ENCODE data around the gene KSR2.
"Not testable (repeated sequence)": the region's sequence is repeated elsewhere in the genome, so short reads cannot be mapped to it uniquely, and the experiment has no call there.

Gene KSR2

DNA sequence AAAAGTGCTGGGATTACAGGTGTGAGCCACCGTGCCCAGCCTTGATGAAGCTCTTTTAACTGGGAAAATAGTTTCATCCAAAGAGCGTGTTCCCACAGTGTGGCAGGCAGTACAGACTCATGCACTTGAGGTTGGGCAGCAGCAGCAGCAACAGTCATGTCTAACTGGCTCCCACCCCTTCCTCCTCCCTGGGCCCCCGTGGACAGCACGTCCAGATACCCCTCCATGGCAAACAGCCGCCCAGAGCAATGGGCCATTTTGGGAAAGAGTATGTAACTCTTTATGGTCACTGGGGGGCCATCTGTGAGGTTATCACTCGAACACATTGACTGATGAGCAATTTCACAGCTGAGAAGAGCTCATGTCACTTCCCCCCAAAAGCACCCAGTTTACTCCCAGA, 328.3 kb downstream of the KSR2 start:
- DNase-seq (ENCODE audit: low read depth in 2 of 2), result no peak

DNA sequence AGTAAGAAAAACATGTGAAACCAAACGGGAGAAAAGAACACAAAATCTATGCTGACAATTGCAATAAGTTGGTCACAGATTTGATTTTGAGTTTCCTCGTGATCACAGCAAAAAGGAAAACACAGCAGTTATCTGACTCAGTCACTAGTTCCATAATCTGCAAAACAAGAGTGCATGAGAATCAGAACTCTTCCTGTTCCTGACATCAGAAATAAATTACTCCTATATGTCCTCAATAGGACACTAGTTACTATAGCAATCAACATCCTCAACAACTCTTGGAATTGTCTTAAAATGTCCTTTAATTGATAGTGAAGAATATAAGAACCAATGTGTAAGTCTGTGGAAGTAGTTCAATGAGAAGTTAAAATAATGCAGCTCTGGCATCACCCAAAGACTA, 339.3 kb downstream of the KSR2 start:
- DNase-seq (ENCODE audit: low read depth in 2 of 2), result no peak

DNA sequence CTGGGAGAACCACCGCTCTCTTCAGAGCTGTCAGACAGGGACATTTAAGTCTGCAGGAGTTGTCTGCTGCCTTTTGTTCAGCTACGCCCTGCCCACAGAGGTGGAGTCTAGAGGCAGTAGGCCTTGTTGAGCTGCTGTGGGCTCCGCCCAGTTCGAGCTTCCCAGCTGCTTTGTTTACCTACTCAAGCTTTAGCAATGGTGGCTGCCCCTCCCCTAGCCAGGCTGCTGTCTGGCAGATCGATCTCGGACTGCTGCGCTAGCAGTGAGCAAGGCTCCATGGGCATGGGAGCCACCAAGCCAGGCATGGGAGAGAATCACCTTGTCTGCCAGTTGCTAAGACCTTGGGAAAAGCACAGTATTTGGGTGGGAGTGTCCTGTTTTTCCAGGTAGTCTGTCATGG, 340.1 kb downstream of the KSR2 start:
- DNase-seq (ENCODE audit: low read depth in 2 of 2), result not testable (repeated sequence)

DNA sequence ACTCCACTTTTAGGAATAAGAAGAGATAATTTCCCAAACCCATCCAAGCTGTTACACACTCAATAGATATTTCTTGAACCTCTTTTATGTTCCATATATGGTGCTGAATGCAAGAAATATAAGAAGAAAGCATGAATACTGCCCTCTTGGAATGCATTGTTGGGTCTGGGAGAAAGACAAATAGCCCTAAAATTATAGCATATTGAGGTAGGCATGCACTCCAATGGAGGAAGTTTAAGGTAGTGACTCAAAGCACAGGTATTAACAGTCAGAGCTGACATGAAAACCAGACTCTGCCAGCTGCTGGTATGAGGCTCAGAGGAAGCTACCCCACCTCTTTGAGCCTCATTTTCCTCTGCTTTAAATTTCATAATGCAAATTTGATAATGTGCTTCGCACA, 346.0 kb downstream of the KSR2 start:
- DNase-seq (ENCODE audit: low read depth in 2 of 2), result no peak

DNA sequence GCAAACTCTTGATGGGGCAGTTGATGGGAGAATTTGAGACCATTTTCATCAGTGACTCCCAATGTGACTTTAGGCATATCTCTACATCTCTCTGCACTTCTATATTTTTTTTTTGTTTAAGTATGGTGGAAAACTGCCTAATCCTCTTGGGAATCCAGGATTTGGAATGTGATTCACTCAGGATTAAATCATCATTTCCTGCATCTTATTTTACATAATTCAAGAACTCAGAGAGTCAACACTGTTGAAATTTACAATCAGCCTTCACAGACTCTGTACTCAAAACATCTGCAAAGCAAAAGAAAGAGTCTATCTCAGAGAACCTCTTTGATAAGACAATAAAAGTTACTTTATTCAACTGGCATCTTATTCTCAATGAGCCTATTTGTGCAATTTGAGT, 346.7 kb downstream of the KSR2 start:
- DNase-seq (ENCODE audit: low read depth in 2 of 2), result no peak

DNA sequence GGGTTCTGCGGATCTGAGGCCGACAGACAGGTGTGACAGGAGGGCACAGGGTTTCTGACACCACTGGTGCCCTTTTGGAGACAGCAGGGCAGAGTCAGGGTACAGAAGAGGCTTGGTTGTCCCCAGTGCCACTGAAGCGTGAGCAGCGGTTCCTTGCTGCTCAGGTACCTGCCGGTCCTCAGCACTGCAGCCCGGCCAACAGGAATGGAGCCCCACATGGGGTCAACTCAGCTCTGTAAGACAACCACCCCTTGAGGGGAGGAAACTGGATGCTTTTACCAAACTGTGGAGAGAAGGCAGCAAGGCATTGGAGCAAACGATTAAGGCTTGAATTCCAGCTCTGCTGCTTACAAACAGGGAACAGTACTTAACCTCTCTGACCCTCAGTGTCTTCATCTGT, 361.0 kb downstream of the KSR2 start:
- no peak for DNase-seq (ENCODE audit: low read depth in 2 of 2)

DNA sequence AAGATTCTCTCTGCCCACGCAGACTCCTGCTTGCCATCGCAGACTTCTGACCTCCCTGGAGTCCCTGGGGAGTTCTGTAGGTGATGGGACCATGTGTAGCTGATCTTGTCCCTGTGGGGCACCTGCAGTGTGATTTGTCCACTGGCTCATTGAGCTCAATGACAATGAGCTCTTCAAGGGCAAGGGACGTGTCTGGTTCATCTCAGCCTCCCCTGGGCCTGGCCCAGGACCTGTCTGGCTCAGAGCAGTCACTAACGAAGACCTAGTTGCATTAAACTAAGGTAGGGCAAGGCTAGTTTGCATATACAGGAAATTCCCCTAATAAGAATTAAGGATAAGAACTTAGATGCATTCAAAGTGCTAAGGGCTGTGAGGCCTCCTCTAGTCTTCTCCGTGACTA, 361.8 kb downstream of the KSR2 start:
- DNase-seq (ENCODE audit: low read depth in 2 of 2), result no peak

DNA sequence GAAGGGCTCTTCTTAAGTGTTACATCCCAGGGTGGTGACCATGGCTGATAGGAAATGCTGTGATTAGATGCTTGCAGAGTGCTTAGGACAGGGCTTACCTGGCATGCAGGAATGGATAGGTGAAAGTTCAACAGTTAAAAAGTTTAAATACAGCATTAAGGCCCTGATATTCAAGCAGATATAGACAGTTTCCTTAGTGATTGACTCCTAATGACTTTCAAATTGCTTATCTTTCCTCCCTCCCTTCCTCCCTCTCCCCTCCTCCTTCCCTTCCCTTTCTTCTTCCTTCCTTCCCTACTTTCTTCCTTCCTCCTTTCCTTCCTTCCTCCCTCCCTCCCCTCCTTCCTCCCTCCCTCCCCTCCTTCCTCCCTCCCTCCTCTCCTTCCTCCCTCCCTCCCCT, 362.8 kb downstream of the KSR2 start:
- no peak for DNase-seq (ENCODE audit: low read depth in 2 of 2)

DNA sequence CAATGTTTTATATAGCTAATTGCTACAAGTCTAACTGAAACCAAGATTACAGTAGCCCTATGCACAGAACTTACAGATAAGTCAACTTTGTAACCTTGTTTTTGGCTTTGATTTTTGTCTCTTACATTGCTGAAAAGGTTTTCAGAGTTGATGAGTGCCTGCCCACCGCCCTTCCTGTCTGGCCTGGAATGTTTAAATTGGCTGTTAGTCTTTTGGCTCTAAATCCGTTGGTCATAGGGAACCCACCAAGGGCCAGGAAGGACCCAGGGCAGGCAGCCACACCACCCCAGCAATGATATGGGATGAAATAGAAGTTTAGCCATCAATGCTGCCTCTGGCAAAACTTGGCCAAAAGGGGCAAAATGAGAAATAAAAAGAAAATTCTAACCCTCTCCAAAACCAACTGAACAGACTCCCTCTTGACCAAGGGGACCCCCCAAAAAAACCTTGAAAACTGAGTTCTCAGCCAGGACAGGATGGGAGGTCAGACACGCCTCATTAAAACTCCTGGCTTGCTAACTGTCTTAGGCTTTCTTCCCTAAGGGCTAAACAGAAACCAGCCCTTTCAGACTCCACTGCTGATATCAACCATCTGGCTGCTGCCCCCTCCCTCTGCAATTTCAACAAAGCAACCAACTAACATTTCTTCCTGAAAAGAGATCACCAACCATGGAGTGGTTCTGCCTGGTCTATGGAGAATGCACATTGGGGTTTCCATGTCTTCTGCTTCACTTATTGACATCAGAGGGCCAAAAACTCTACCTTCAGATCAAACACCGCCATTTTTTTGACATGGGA, 365.3 kb downstream of the KSR2 start:
- DNase-seq (ENCODE audit: low read depth in 2 of 2), result no peak

DNA sequence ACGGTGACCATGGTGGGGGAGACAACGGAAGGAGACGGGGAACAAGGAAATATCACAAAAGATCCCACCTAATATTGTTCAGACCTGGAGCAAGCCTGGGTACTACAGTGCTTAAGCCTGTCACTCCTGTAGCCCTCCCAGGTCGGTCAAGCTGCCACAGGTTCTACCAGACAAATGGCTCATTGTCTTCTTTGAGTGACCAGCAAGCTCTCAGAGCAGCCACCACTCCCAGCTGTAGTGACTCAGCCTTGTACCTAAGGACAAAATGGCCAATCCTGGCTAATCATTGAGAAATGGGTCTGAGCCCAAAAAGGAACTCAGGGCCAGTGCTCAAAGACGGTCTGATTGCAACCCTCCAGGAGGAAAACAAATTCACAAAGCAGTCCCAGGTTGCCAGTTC, 368.9 kb downstream of the KSR2 start:
- no peak for DNase-seq (ENCODE audit: low read depth in 2 of 2)

DNA sequence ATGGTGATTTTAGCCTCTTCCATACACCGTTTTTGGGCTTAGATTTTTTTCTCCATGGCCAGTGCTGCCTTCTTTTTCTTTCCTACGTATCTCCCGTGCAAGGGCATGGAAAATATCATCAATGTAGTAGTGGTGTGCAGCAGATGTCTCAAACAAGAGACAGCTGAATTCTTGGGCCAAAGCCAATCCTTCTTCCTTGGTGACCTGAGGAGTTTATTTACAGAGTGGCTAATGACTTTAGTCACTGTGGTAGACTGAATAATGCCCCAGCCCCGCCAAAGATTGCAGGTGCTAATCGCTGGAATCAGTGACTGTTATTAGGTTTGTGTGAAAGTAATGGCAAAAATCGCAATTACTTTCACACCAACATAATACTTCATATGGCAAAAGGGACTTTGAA, 371.8 kb downstream of the KSR2 start:
- no peak for DNase-seq (ENCODE audit: low read depth in 2 of 2)

DNA sequence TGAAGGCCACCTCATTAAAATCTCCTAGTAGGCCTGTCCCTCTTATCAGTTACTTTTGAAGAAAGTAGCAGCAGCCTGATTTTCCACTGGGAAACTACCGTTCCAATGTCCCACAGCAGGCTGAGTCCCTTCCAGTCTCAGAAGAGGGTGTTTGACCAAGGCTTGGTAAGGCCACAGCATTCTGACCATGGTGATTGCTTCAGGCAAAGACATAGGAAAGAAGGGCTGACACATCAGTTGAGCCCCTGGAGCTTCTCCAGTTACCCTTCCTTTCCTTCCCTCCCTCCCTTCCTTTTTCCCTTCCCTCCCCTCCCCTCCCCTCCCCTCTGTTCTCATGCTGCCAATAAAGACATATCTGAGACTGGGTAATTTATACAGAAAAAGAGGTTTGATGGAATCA, 373.0 kb downstream of the KSR2 start:
- DNase-seq (ENCODE audit: low read depth in 2 of 2), result no peak

DNA sequence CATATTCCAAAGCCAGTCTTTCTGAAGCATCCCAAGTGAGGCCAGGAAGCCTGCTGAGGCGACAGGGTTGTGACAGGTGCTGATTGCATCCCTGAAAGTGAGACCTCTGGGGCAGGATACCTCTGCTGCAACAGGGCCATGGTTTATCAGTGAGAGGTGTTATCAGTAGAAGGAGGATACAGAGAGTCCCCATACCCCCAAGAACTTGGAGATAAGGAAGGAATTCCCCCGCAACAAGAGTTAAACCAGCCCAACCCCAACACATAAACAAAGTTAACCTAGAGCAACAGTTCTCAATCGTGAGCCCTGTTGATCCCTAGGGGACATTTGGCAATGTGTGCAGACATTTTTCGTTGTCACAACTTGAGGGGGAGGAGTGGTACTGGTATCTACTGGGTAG, 374.3 kb downstream of the KSR2 start:
- DNase-seq (ENCODE audit: low read depth in 2 of 2), result no peak

DNA sequence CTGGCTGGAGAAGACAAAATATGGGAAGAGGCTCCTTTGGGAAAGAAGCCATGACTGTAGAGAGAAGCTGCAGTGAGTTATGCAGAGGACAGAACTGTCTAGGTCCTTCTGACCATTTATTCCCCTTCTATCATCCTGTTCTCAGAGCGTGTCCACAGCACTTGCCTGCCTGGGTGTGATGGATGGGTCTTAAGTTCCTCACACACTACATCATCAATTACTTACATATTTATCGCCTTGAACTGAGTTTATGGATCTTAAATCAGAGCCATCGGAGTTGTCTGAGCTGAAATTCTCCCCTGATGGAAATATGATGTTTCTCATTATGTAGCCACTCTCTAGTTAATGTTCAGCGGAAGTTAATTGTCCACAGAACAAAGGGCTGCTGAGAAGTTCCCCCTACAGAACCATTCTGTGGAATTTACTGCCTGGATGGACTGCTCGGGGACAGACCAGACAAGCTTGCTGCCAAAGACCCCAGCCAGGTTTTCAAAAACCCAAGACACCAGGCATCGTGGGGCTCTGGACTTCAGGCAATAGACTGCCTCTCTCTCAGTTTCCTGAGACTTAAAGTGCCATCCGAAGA, 374.9 kb downstream of the KSR2 start:
- no peak for DNase-seq (ENCODE audit: low read depth in 2 of 2)

DNA sequence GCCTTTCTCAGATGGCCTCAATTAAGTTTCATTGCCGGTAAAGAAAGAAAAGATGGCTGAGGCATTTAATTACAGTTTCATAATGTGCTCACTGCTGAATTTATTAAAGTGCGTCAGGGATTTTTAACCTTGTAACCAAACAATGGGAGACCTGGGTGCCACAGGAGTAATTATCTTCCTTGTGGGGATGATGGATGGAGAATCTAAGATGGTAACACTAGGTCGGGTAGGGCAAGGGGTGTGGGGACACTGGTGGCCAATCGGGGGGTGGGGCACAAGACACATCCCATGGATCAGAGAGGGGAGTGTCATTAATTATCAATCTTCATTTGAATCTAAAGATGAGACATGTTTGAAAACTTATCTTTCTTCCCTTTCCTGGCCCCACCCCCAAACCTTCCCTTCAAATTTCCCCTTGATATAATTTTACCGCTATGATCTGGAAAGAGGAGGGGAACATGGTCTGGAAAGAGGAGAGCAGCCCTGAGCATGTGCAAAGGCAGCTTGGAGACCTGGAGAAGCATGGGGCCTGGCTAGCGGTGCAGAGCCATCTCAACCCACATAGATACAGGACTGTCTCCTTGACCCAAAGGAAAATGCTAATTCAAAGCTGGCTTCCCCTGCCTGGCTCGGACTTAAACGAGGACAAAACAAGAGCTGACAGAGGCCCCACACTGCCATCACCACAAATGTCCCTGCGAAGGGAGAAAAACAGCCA, 376.0 kb downstream of the KSR2 start:
- DNase-seq (ENCODE audit: low read depth in 2 of 2), result no peak

DNA sequence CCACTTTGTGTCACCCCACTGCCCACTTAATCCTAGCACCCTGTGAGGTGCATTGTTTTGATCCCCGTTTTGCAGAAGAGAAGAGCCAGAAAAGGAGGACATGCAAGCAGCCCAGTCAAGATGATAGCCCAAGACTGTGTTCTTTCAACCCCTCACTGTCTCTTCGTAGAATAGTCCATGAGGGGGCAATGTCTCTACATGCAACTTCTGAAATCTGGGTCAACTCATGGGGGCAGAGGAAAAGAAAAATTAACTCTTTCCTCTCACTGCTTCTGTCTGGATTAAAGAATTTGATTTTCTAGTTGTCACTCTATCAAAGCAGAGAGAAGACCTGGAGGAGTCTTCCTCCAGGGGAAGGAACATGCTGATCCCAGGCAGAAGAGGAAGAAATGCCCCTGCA, 377.8 kb downstream of the KSR2 start:
- DNase-seq (ENCODE audit: low read depth in 2 of 2), result no peak

DNA sequence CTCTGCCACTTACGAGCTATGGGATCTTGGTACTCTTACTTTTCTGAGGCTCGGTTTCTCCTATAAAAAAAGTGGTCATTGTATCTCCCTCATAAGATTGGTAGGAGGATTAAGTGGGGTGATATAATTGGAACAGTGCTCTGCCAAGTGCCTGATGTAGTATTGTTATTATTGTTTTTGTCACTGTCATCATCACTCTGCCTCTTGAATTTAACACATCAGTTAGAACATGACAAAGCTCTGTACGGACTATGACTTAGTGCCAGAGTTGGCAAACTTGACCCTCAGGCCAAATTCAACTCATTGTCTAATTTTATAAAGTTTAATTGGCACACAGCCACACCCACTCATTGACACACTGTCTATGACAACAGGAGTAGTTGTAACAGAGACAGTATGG, 378.4 kb downstream of the KSR2 start:
- DNase-seq (ENCODE audit: low read depth in 2 of 2), result no peak

DNA sequence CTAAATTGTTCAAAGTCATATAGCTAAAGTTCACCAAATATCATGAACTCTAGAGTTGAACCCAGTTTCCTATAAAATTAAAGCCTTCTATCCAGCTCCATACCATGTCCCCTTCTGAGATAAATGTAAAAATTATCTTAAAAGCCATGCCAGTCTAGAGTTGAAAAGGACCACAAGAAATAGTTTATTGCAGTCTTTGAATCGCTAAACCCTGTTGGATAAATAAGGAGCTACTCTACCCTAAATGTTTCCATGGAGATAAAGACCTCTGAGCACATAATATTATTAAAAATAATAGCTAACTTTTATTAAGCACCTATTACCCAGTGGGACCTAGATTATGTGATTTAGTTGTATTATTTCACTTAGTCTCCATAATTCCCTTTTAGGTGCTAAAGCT, 379.8 kb downstream of the KSR2 start:
- DNase-seq (ENCODE audit: low read depth in 2 of 2), result no peak

DNA sequence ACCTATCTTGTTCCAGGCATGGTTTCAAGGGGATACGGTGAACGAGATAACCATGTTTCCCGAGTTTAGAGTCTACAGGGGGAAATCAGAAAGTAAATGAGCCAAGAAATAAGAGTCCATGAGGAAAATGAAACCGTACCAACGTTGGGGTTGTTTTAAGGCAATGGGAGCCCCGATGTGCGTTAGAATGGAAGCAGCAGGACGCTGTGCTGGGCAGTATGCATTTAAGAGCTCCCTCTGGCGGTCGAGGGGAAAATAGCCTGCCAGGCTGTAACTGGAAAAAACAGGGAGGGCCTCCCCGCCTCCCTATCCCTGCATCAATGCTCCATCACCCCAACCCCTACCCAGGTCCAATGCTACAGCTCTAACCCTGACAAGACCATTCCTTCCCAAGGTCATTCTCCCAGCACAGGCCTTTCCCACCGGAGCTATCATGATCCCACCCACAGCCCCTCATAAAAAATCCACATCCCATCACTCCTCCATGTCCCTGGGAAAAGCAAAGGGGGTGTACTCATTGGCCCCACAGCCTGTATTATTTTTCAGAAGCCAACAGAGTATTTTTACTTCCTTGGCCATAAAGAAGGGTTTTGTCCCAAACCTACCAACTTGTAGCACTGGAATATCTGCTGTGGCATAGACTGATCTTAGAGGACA, 381.0 kb downstream of the KSR2 start:
- DNase-seq (ENCODE audit: low read depth in 2 of 2), result peak; percentile 7 to 41

DNA sequence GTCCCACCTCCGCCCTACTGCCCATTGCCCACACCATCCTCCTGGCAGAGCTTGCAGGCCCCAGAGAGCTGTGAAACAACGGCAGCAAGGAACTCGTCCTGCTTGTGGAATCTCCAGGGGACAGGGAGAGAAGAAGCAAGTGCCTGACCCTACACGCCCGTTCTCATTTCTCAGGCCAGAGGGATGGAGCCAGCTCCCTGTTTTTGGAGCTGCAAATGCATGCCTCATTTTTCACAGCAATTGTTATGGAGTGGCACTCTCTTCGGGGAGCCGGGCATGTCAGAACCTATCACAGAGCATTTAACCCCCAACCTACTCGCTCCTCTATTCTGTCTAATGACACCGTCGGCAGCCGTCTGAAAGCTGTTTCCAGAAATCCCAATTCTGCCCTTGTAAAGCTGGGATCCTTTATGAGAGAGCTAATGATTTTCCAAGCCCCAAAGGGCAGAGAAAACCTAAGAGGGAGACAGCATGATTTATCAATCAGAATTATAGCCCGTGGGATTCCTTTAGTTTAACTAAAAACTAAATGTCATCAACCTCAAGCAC, 385.0 kb downstream of the KSR2 start:
- DNase-seq (ENCODE audit: low read depth in 2 of 2), result no peak

DNA sequence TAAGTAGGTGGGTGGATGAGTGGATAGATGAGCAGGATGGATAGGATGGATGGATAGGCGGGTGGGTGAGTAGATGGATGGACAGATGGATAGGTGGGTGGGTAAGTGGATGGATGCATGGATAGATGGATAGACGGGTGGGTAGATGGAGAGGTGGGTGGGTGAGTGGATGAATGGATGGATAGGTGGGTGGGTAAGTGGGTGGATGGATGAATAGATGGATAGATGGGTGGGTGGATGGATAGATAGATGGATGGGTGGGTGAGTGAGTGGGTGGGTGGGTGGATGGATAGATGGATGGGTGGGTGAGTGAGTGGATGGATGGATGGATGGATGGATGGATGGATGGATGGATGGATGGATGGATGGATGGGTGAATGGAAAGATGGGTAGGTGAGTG, 385.7 kb downstream of the KSR2 start:
- no peak for DNase-seq (ENCODE audit: low read depth in 2 of 2)

DNA sequence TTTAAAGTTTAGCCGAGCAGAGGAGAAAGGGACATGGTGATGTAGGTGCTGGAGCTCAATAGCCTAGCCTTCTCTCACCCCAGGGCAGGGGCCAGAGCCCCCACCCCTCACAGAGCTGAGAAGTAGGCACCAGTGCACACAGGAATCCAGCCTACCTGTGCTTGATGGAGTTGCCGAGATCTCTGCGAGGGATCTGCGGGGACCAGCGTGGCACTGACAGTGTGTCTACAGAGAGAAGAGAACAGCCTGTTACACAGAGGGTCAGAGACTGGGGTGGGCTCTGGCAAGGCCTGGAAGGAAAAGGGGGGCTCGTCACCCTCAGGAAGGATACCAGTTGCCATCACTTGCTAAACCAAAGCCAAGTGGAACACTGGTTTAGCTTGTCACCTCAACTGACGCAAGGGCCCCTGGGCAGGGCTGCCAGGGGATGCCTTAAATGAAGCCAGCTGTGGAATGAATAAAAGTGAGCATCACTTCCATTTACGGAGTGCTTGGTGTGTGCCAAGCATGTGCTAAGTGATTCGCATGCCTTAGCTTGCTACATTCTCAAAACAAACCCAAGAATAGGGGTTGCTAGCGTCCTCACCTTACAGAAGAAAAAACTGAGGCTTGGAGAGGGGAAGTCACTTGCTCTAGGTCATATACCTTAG, 386.5 kb downstream of the KSR2 start:
- DNase-seq (ENCODE audit: low read depth in 2 of 2), result no peak

Measured in stimulated activated CD4-positive, alpha-beta T cell treated with anti-CD3 and anti-CD28 coated beads, Interleukin-12 subunit alpha, Interleukin-12 subunit beta, amount 100 ng/mL, for 24 hours (primary cell).